MM.1S (cell line): ENCODE results near the gene TFIP11.
A peak's percentile ranks its signal among the peaks of the same experiment; 100 is the strongest.

Experiments used
- DNase-seq: peaks from one replicate; pipeline ENCODE4 v3.0.0-alpha.2; 2015
- H2AFZ ChIP-seq: fragments of 300-600 bp; sonication (generic); 2 replicates; pipeline ENCODE4 v1.6.0; 2016; ENCODE audit warnings: antibody characterized with exemption, low read length
- H3F3A ChIP-seq: fragments of 300-600 bp; sonication (generic); 2 replicates; pipeline ENCODE4 v1.6.1; 2016; ENCODE audit warnings: mild to moderate bottlenecking, antibody characterized with exemption, low read length, moderate library complexity, mixed read lengths; ENCODE audit not compliant: insufficient read depth
- H3K27ac ChIP-seq: fragments of 300-600 bp; sonication (generic); 2 replicates; pipeline ENCODE4 v1.5.1; 2016; ENCODE audit warnings: mild to moderate bottlenecking, low read length
- H3K27me3 ChIP-seq: fragments of 300-600 bp; sonication (generic); replicated peaks from 2 replicates; pipeline ENCODE4 v1.6.0; 2016; ENCODE audit warnings: low read length; ENCODE audit not compliant: insufficient read depth
- H3K36me3 ChIP-seq: fragments of 300-600 bp; sonication (generic); replicated peaks from 2 replicates; pipeline ENCODE4 v1.6.1; 2016; ENCODE audit warnings: mild to moderate bottlenecking, low read length, mixed read lengths; ENCODE audit not compliant: insufficient read depth
- H3K4me1 ChIP-seq: fragments of 300-600 bp; sonication (generic); 2 replicates; pipeline ENCODE4 v1.6.1; 2016; ENCODE audit warnings: low read length, mixed read lengths
- H3K4me2 ChIP-seq: fragments of 300-600 bp; sonication (generic); 2 replicates; pipeline ENCODE4 v1.6.0; 2016; ENCODE audit warnings: low read depth, low read length
- H3K4me3 ChIP-seq: fragments of 300-600 bp; sonication (generic); 2 replicates; pipeline ENCODE4 v1.5.1; 2016; ENCODE audit warnings: low read length, mixed read lengths
- H3K79me2 ChIP-seq: fragments of 300-600 bp; sonication (generic); 2 replicates; pipeline ENCODE4 v1.6.1; 2016; ENCODE audit warnings: mixed run types, low read length, mixed read lengths
- H3K9ac ChIP-seq: fragments of 300-600 bp; sonication (generic); 2 replicates; pipeline ENCODE4 v1.6.1; 2016; ENCODE audit warnings: low read length, mixed read lengths
- H3K9me2 ChIP-seq: fragments of 300-600 bp; sonication (generic); replicated peaks from 2 replicates; pipeline ENCODE4 v1.6.1; 2016; ENCODE audit warnings: mild to moderate bottlenecking, low read length, mixed read lengths; ENCODE audit not compliant: insufficient read depth
- H3K9me3 ChIP-seq: fragments of 300-600 bp; sonication (generic); replicated peaks from 2 replicates; pipeline ENCODE4 v1.6.1; 2016; ENCODE audit warnings: mild to moderate bottlenecking, low read length, mixed read lengths; ENCODE audit not compliant: insufficient read depth
- H4K20me1 ChIP-seq: fragments of 300-600 bp; sonication (generic); 2 replicates; pipeline ENCODE4 v1.6.1; 2016; ENCODE audit warnings: mild to moderate bottlenecking, low read length, moderate library complexity, mixed read lengths; ENCODE audit not compliant: insufficient read depth
- EZH2 ChIP-seq: fragments of 300-600 bp; sonication (generic); optimal IDR thresholded peaks from 2 replicates; pipeline ENCODE3; 2017; ENCODE audit warnings: low read depth, mild to moderate bottlenecking, antibody characterized with exemption, low read length, mixed read lengths
- EZH2phosphoT487 ChIP-seq: fragments of 300-600 bp; sonication (generic); IDR thresholded peaks from 2 replicates; pipeline ENCODE4 v1.6.1; 2018; ENCODE audit warnings: antibody characterized with exemption, low read length
- TF ChIP-seq, protein P1 (sequence below): fragments of 300-600 bp; sonication (generic); IDR thresholded peaks from 2 replicates; pipeline ENCODE4 v1.5.1; 2016; ENCODE audit warnings: antibody characterized with exemption, low read length, mixed read lengths

Gene TFIP11

GRCh38 chr22:26514419-26515161 lies 2.3 kb upstream of the TFIP11 start:
- H3K79me2 ChIP-seq = peaks cover 39% of the 10 kb centered on the region
- H2AFZ ChIP-seq = no peak overlapping the region
- peaks cover 16% of the 10 kb centered on the region for H3K4me1 ChIP-seq
- no peaks in the 10 kb centered on the region for H3K9me2 ChIP-seq
- H3K27ac ChIP-seq = no peak overlapping the region
- H4K20me1 ChIP-seq = no peaks in the 10 kb centered on the region
- no peak overlapping the region for H3K9ac ChIP-seq
- H3K9me3 ChIP-seq = no peaks in the 10 kb centered on the region
- no peak for TF ChIP-seq EZH2phosphoT487
- TF ChIP-seq EZH2 = no peak
- DNase-seq = no peak
- peaks cover 15% of the 10 kb centered on the region for H3F3A ChIP-seq
- no peak overlapping the region for H3K4me3 ChIP-seq
- H3K36me3 ChIP-seq = peaks cover 4% of the 10 kb centered on the region; the same call in 1 of the 2 replicates
- no peak overlapping the region for H3K4me2 ChIP-seq
- no peaks in the 10 kb centered on the region for H3K27me3 ChIP-seq

- H3K9ac ChIP-seq = no peak overlapping the region
- no peak overlapping the region for H2AFZ ChIP-seq
- H3K27ac ChIP-seq = no peak overlapping the region
- DNase-seq = no peak
- peaks cover 12% of the 10 kb centered on the region for H3F3A ChIP-seq
- H3K9me3 ChIP-seq = no peaks in the 10 kb centered on the region
- peaks cover 4% of the 10 kb centered on the region; the same call in 1 of the 2 replicates for H3K36me3 ChIP-seq
- H3K79me2 ChIP-seq = peaks cover 45% of the 10 kb centered on the region
- no peaks in the 10 kb centered on the region for H3K27me3 ChIP-seq
- H3K4me1 ChIP-seq = peaks cover 16% of the 10 kb centered on the region
- H3K9me2 ChIP-seq = no peaks in the 10 kb centered on the region
- no peak overlapping the region for H3K4me3 ChIP-seq
- H4K20me1 ChIP-seq = no peaks in the 10 kb centered on the region
- TF ChIP-seq, protein P1, sequence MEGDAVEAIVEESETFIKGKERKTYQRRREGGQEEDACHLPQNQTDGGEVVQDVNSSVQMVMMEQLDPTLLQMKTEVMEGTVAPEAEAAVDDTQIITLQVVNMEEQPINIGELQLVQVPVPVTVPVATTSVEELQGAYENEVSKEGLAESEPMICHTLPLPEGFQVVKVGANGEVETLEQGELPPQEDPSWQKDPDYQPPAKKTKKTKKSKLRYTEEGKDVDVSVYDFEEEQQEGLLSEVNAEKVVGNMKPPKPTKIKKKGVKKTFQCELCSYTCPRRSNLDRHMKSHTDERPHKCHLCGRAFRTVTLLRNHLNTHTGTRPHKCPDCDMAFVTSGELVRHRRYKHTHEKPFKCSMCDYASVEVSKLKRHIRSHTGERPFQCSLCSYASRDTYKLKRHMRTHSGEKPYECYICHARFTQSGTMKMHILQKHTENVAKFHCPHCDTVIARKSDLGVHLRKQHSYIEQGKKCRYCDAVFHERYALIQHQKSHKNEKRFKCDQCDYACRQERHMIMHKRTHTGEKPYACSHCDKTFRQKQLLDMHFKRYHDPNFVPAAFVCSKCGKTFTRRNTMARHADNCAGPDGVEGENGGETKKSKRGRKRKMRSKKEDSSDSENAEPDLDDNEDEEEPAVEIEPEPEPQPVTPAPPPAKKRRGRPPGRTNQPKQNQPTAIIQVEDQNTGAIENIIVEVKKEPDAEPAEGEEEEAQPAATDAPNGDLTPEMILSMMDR = no peak
- TF ChIP-seq EZH2phosphoT487 (no peak), EZH2 (no peak)
- no peak overlapping the region for H3K4me2 ChIP-seq
Observed at GRCh38 chr22:26513838-26514237, 1.6 kb upstream of the TFIP11 start.

GRCh38 chr22:26508148-26508547 lies 4.1 kb downstream of the TFIP11 start:
- Histone ChIP-seq H3K4me2 (no peak overlapping the region), H2AFZ (no peak overlapping the region), H3K36me3 (peaks cover 8% of the 10 kb centered on the region; the same call in 1 of the 2 replicates), H3K27ac (no peak overlapping the region), H3K27me3 (no peaks in the 10 kb centered on the region), H3K9me2 (no peaks in the 10 kb centered on the region), H4K20me1 (no peaks in the 10 kb centered on the region), H3K79me2 (peaks cover 61% of the 10 kb centered on the region), H3F3A (peaks cover 15% of the 10 kb centered on the region), H3K9ac (no peak overlapping the region), H3K4me3 (no peak overlapping the region), H3K4me1 (peaks cover 27% of the 10 kb centered on the region), H3K9me3 (no peaks in the 10 kb centered on the region)
- DNase-seq = no peak
- TF ChIP-seq EZH2 = no peak
- no peak for TF ChIP-seq EZH2phosphoT487
- TF ChIP-seq, protein P1 = no peak

DNA sequence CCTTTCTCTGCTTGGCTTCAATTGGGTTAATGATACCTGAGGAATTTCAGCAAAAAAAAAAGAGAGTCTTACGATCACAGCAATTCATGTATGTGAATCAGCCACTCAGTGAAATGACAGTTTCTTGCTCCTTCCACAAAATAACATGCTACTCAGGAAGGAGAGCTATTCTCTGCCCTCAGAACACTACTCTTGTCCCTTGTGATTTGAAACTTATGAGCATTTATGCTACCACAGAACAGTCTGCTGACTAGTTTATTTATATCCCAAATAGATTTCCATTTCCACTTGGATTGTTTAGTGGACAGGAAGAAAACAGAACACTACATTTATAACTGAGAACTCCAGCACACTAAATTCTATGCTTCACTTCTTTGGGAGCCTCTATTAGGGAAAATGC lies 8.5 kb downstream of the TFIP11 start:
- DNase-seq = peak; percentile 25
- Histone ChIP-seq H3F3A (peaks cover 38% of the 10 kb centered on the region), H3K4me3 (peak overlapping the region; percentile 24), H3K27me3 (no peaks in the 10 kb centered on the region), H3K9ac (peak overlapping the region; percentile 54), H3K27ac (peak overlapping the region; percentile 97), H3K79me2 (peaks cover 45% of the 10 kb centered on the region), H3K4me2 (peak overlapping the region; percentile 78), H3K4me1 (peaks cover 41% of the 10 kb centered on the region), H2AFZ (no peak overlapping the region), H3K9me2 (no peaks in the 10 kb centered on the region), H4K20me1 (no peaks in the 10 kb centered on the region), H3K36me3 (peaks cover 10% of the 10 kb centered on the region), H3K9me3 (no peaks in the 10 kb centered on the region)
- TF ChIP-seq, protein P1 = no peak
- TF ChIP-seq EZH2phosphoT487 (no peak), EZH2 (no peak)
